ENCODE data around the gene VTI1A.

The VTI1A gene

GRCh38 chr10:112766636-112767035, 319.6 kb downstream of the VTI1A start:
- Histone ChIP-seq H3K36me3 (ENCODE audit: control insufficient read depth, insufficient read depth, low read length) (no peaks in the 10 kb centered on the region), H3K27ac (no peak overlapping the region), H3K9ac (no peak overlapping the region), H3K4me3 (ENCODE audit: low read depth, low read length) (no peak overlapping the region), H3K4me1 (peaks cover 3% of the 10 kb centered on the region), H3K79me2 (no peaks in the 10 kb centered on the region), H3K4me2 (ENCODE audit: low read length) (no peak overlapping the region), H2AFZ (no peak overlapping the region), H3K9me3 (ENCODE audit: control insufficient read depth, low read length) (no peaks in the 10 kb centered on the region), H3K27me3 (ENCODE audit: control insufficient read depth, insufficient read depth, low read length) (no peaks in the 10 kb centered on the region)
- TF ChIP-seq CTCF (IDR thresholded peaks at IDR 0.05): no peak

GRCh38 chr10:112767156-112767555, 320.1 kb downstream of the VTI1A start:
- no peaks in the 10 kb centered on the region for H3K79me2 ChIP-seq
- H3K27ac ChIP-seq: no peak overlapping the region
- H3K36me3 ChIP-seq (ENCODE audit: control insufficient read depth, insufficient read depth, low read length): no peaks in the 10 kb centered on the region
- no peaks in the 10 kb centered on the region for H3K27me3 ChIP-seq (ENCODE audit: control insufficient read depth, insufficient read depth, low read length)
- no peak overlapping the region for H2AFZ ChIP-seq
- peaks cover 3% of the 10 kb centered on the region for H3K4me1 ChIP-seq
- TF ChIP-seq CTCF (IDR thresholded peaks at IDR 0.05): no peak
- H3K9ac ChIP-seq: no peak overlapping the region
- no peak overlapping the region for H3K4me2 ChIP-seq (ENCODE audit: low read length)
- H3K9me3 ChIP-seq (ENCODE audit: control insufficient read depth, low read length): no peaks in the 10 kb centered on the region
- no peak overlapping the region for H3K4me3 ChIP-seq (ENCODE audit: low read depth, low read length)

- Histone ChIP-seq H2AFZ (no peak overlapping the region), H3K9me3 (ENCODE audit: control insufficient read depth, low read length) (no peaks in the 10 kb centered on the region)
These were observed 321.1 kb downstream of the VTI1A start for GRCh38 chr10:112768121-112768520.

GRCh38 chr10:112769081-112769480, 322.1 kb downstream of the VTI1A start:
- Histone ChIP-seq H3K27ac (no peak overlapping the region), H2AFZ (no peak overlapping the region), H3K4me1 (no peaks in the 10 kb centered on the region), H3K9me3 (ENCODE audit: control insufficient read depth, low read length) (no peaks in the 10 kb centered on the region), H3K4me2 (ENCODE audit: low read length) (no peak overlapping the region), H3K27me3 (ENCODE audit: control insufficient read depth, insufficient read depth, low read length) (no peaks in the 10 kb centered on the region), H3K9ac (no peak overlapping the region), H3K79me2 (no peaks in the 10 kb centered on the region), H3K4me3 (ENCODE audit: low read depth, low read length) (no peak overlapping the region), H3K36me3 (ENCODE audit: control insufficient read depth, insufficient read depth, low read length) (no peaks in the 10 kb centered on the region)
- TF ChIP-seq CTCF (IDR thresholded peaks at IDR 0.05): no peak

More at GRCh38 chr10:112768121-112768520, 321.1 kb downstream of the VTI1A start:
- Histone ChIP-seq H3K27me3 (ENCODE audit: control insufficient read depth, insufficient read depth, low read length) (no peaks in the 10 kb centered on the region), H3K27ac (no peak overlapping the region), H3K9ac (no peak overlapping the region), H3K79me2 (no peaks in the 10 kb centered on the region), H3K4me3 (ENCODE audit: low read depth, low read length) (no peak overlapping the region), H3K4me1 (peaks cover 3% of the 10 kb centered on the region), H3K4me2 (ENCODE audit: low read length) (no peak overlapping the region), H3K36me3 (ENCODE audit: control insufficient read depth, insufficient read depth, low read length) (no peaks in the 10 kb centered on the region)
- TF ChIP-seq CTCF (IDR thresholded peaks at IDR 0.05): no peak

- H3K4me1 ChIP-seq: no peaks in the 10 kb centered on the region
- no peaks in the 10 kb centered on the region for H3K27me3 ChIP-seq (ENCODE audit: control insufficient read depth, insufficient read depth, low read length)
- H3K9me3 ChIP-seq (ENCODE audit: control insufficient read depth, low read length): no peaks in the 10 kb centered on the region
- H3K4me2 ChIP-seq (ENCODE audit: low read length): no peak overlapping the region
- no peak overlapping the region for H3K27ac ChIP-seq
- H3K79me2 ChIP-seq: no peaks in the 10 kb centered on the region
- no peak overlapping the region for H3K4me3 ChIP-seq (ENCODE audit: low read depth, low read length)
- H3K36me3 ChIP-seq (ENCODE audit: control insufficient read depth, insufficient read depth, low read length): no peaks in the 10 kb centered on the region
- TF ChIP-seq CTCF (IDR thresholded peaks at IDR 0.05): no peak
- H3K9ac ChIP-seq: no peak overlapping the region
- no peak overlapping the region for H2AFZ ChIP-seq
These were observed 322.8 kb downstream of the VTI1A start for GRCh38 chr10:112769611-112770370.
